Measurements from ENCODE around the gene ERP27.

GRCh38 chr12:14959463-14959862 lies 21.1 kb upstream of the ERP27 start:
- TF ChIP-seq CTCF (IDR thresholded peaks at IDR 0.05) (no peak), POLR2AphosphoS5 (IDR thresholded peaks at IDR 0.05) (no peak), POLR2A (IDR thresholded peaks at IDR 0.05) (no peak)

Measured in stomach (tissue), 4 donors.